DOHH2 (cell line): Measurements from ENCODE around the gene NEK5.

Experiments
- H3F3A ChIP-seq: fragments of 200-600 bp; sonication (generic), shearing (Covaris generic); 2 replicates; pipeline ENCODE4 v1.6.0; 2016; ENCODE audit warnings: antibody characterized with exemption, mild to moderate bottlenecking; ENCODE audit not compliant: control insufficient read depth, insufficient read depth
- H3K27ac ChIP-seq: fragments of 200-600 bp; sonication (generic); 2 replicates; pipeline ENCODE4 v1.5.1; 2014; ENCODE audit warnings: low read depth, mild to moderate bottlenecking, low read length, moderate library complexity
- H3K27me3 ChIP-seq: fragments of 200-600 bp; sonication (generic); 2 replicates; pipeline ENCODE4 v1.6.1; 2014; ENCODE audit warnings: mild to moderate bottlenecking, low read length, mixed read lengths; ENCODE audit not compliant: control insufficient read depth
- H3K36me3 ChIP-seq: fragments of 200-600 bp; sonication (generic); 2 replicates; pipeline ENCODE4 v1.6.1; 2014; ENCODE audit warnings: mild to moderate bottlenecking, low read length, moderate library complexity, mixed read lengths; ENCODE audit not compliant: control insufficient read depth
- H3K4me1 ChIP-seq: fragments of 200-600 bp; sonication (generic); 2 replicates; pipeline ENCODE4 v1.6.1; 2014; ENCODE audit warnings: mild to moderate bottlenecking, low read length, mixed read lengths; ENCODE audit not compliant: control insufficient read depth
- H3K4me2 ChIP-seq: fragments of 200-600 bp; sonication (generic); 2 replicates; pipeline ENCODE4 v1.6.0; 2014; ENCODE audit warnings: mild to moderate bottlenecking, low read length, moderate library complexity
- H3K4me3 ChIP-seq: fragments of 200-600 bp; sonication (generic); 2 replicates; pipeline ENCODE4 v1.5.1; 2014; ENCODE audit warnings: mild to moderate bottlenecking, low read length, mixed read lengths
- H3K79me2 ChIP-seq: fragments of 200-600 bp; sonication (generic); 2 replicates; pipeline ENCODE4 v1.6.1; 2014; ENCODE audit warnings: mild to moderate bottlenecking, low read length, mixed read lengths; ENCODE audit not compliant: control insufficient read depth
- H3K9me2 ChIP-seq: fragments of 200-600 bp; sonication (generic); replicated peaks from 2 replicates; pipeline ENCODE4 v1.6.1; 2014; ENCODE audit warnings: mild to moderate bottlenecking, low read length, mixed read lengths; ENCODE audit not compliant: control insufficient read depth
- H3K9me3 ChIP-seq: fragments of 200-600 bp; sonication (generic); 2 replicates; pipeline ENCODE4 v1.6.1; 2014; ENCODE audit warnings: antibody characterized with exemption, low read length, mixed read lengths; ENCODE audit not compliant: control insufficient read depth, insufficient read depth
- H4K20me1 ChIP-seq: fragments of 200-600 bp; sonication (generic); 2 replicates; pipeline ENCODE4 v1.6.0; 2014; ENCODE audit warnings: low read depth, mild to moderate bottlenecking, antibody characterized with exemption, low read length, moderate library complexity; ENCODE audit not compliant: control insufficient read depth, insufficient read depth
- CTCF ChIP-seq: fragments of 200-600 bp; sonication (generic); IDR thresholded peaks from one replicate; pipeline ENCODE4 v1.5.1; 2014; ENCODE audit warnings: antibody characterized with exemption, mild to moderate bottlenecking, low read depth, low read length; ENCODE audit not compliant: poor library complexity, severe bottlenecking
- EZH2phosphoT487 ChIP-seq: fragments of 200-600 bp; sonication (generic); IDR thresholded peaks from 2 replicates; pipeline ENCODE4 v1.6.1; 2017; ENCODE audit warnings: borderline replicate concordance, mild to moderate bottlenecking, antibody characterized with exemption, low read length, moderate library complexity, mixed read lengths

The NEK5 gene

GRCh38 chr13:51997186-51997585 lies 131.7 kb downstream of the NEK5 start:
- no peaks in the 10 kb centered on the region for H3K9me2 ChIP-seq
- no peak for TF ChIP-seq EZH2phosphoT487
- no peak for TF ChIP-seq CTCF
- no peaks in the 10 kb centered on the region for H3F3A ChIP-seq
- no peaks in the 10 kb centered on the region for H3K79me2 ChIP-seq
- H3K4me1 ChIP-seq, result no peaks in the 10 kb centered on the region
- no peaks in the 10 kb centered on the region for H3K36me3 ChIP-seq
- H3K9me3 ChIP-seq, result no peaks in the 10 kb centered on the region
- H3K4me3 ChIP-seq, result no peak overlapping the region
- H3K27ac ChIP-seq, result no peak overlapping the region
- no peak overlapping the region for H3K4me2 ChIP-seq
- peaks cover 41% of the 10 kb centered on the region for H3K27me3 ChIP-seq
- H4K20me1 ChIP-seq, result no peaks in the 10 kb centered on the region

- Histone ChIP-seq H3K27ac (no peak overlapping the region), H3K9me3 (no peaks in the 10 kb centered on the region), H3K36me3 (no peaks in the 10 kb centered on the region), H3K9me2 (no peaks in the 10 kb centered on the region), H3F3A (no peaks in the 10 kb centered on the region), H3K79me2 (no peaks in the 10 kb centered on the region), H3K4me1 (no peaks in the 10 kb centered on the region), H3K4me3 (no peak overlapping the region), H4K20me1 (no peaks in the 10 kb centered on the region), H3K4me2 (no peak overlapping the region), H3K27me3 (peaks cover 41% of the 10 kb centered on the region)
- TF ChIP-seq CTCF (no peak), EZH2phosphoT487 (no peak)
These were observed 132.2 kb downstream of the NEK5 start for GRCh38 chr13:51996641-51997040.

- Histone ChIP-seq H3K79me2 (no peaks in the 10 kb centered on the region), H3K9me2 (no peaks in the 10 kb centered on the region), H3K27me3 (peaks cover 41% of the 10 kb centered on the region), H3K9me3 (no peaks in the 10 kb centered on the region), H3F3A (no peaks in the 10 kb centered on the region), H4K20me1 (no peaks in the 10 kb centered on the region), H3K4me3 (no peak overlapping the region), H3K4me1 (no peaks in the 10 kb centered on the region), H3K36me3 (no peaks in the 10 kb centered on the region), H3K4me2 (no peak overlapping the region), H3K27ac (no peak overlapping the region)
- TF ChIP-seq CTCF (no peak), EZH2phosphoT487 (no peak)
These were observed 133.0 kb downstream of the NEK5 start for GRCh38 chr13:51995677-51996551.
